Measurements from ENCODE around the gene CPED1. TPM values are rescaled to one million over a fixed set of nuclear protein-coding genes. Genes with fewer than 3 reads are reported as not detected.

Gene CPED1
- total RNA-seq, 4 donors from 2014 or later: 1.9 to 4.4 (median 3.7) TPM

DNA sequence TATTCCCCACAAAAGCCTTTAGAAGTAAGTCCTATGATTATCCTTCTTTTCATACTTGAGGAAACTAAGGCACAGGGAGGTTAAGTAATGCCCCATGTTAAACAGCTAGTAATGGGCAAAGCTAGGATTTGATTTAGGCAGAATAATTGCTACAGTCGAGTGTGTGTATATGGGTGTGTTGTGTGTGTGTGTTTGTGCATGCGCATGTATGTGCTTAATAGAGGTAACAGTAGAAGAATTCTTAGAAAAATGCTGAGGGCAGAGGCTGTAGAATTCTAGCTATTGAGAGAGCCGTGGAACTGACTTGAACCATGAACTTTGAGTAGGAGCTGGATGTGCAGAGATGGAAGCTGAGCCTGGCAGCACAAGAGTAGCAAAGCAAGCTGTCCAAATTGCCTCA lies 208.9 kb downstream of the CPED1 start:
- no peak overlapping the region for H3K4me3 ChIP-seq (ENCODE audit: low read depth, poor library complexity, severe bottlenecking)
- intact Hi-C loops (cut with DNase I; ENCODE audit: low total_unique reads): no loop called here
- no peak for DNase-seq (ENCODE audit: low spot score in 2 of 2)
- no peak for TF ChIP-seq CTCF (IDR thresholded peaks at IDR 0.05)
- no peak for TF ChIP-seq POLR2A (IDR thresholded peaks at IDR 0.05)
- WGBS, 2 donors: 94 to 96% methylated on average over 3 of the region's 3 CpGs

GRCh38 chr7:121198502-121198901 lies 210.0 kb downstream of the CPED1 start:
- intact Hi-C loops (cut with DNase I; ENCODE audit: low total_unique reads): no loop called here
- H3K4me3 ChIP-seq (ENCODE audit: low read depth, poor library complexity, severe bottlenecking): no peak overlapping the region
- no peak for TF ChIP-seq POLR2A (IDR thresholded peaks at IDR 0.05)
- DNase-seq (ENCODE audit: low spot score in 2 of 2): no peak
- 43 to 57% methylated on average over 6 of the region's 6 CpGs for WGBS, 2 donors

- TF ChIP-seq POLR2A (IDR thresholded peaks at IDR 0.05): no peak
- no peak for TF ChIP-seq CTCF (IDR thresholded peaks at IDR 0.05)
- no peak for DNase-seq (ENCODE audit: low spot score in 2 of 2)
- WGBS, 2 donors: 92 to 100% methylated on average over 2 of the region's 2 CpGs
- no peak overlapping the region for H3K4me3 ChIP-seq (ENCODE audit: low read depth, poor library complexity, severe bottlenecking)
- intact Hi-C loops (cut with DNase I; ENCODE audit: low total_unique reads): no loop called here
Observed at GRCh38 chr7:121202125-121202524, 213.6 kb downstream of the CPED1 start.

GRCh38 chr7:121202834-121203233 lies 214.3 kb downstream of the CPED1 start:
- no peak for TF ChIP-seq POLR2A (IDR thresholded peaks at IDR 0.05)
- TF ChIP-seq CTCF (IDR thresholded peaks at IDR 0.05): no peak
- no peak for DNase-seq (ENCODE audit: low spot score in 2 of 2)
- H3K4me3 ChIP-seq (ENCODE audit: low read depth, poor library complexity, severe bottlenecking): no peak overlapping the region
- 89 to 92% methylated on average over 2 of the region's 2 CpGs for WGBS, 2 donors
- intact Hi-C loops (cut with DNase I; ENCODE audit: low total_unique reads): no loop called here

- DNase-seq (ENCODE audit: low spot score in 2 of 2): no peak
- intact Hi-C loops (cut with DNase I; ENCODE audit: low total_unique reads): no loop called here
- WGBS, 2 donors: 28 to 29% methylated on average over 1 of the region's 1 CpG
- no peak overlapping the region for H3K4me3 ChIP-seq (ENCODE audit: low read depth, poor library complexity, severe bottlenecking)
- no peak for TF ChIP-seq POLR2A (IDR thresholded peaks at IDR 0.05)
Observed at GRCh38 chr7:121204537-121204936, 216.0 kb downstream of the CPED1 start.

- no peak overlapping the region for H3K4me3 ChIP-seq (ENCODE audit: low read depth, poor library complexity, severe bottlenecking)
- intact Hi-C loops (cut with DNase I; ENCODE audit: low total_unique reads): no loop called here
- no peak for DNase-seq (ENCODE audit: low spot score in 2 of 2)
- TF ChIP-seq POLR2A (IDR thresholded peaks at IDR 0.05) (no peak), CTCF (IDR thresholded peaks at IDR 0.05) (no peak)
Observed at GRCh38 chr7:121205777-121206176, 217.3 kb downstream of the CPED1 start.

GRCh38 chr7:121211253-121211652 lies 222.7 kb downstream of the CPED1 start:
- intact Hi-C loops (cut with DNase I; ENCODE audit: low total_unique reads): no loop called here

More at GRCh38 chr7:121211253-121211652, 222.7 kb downstream of the CPED1 start:
- H3K4me3 ChIP-seq (ENCODE audit: low read depth, poor library complexity, severe bottlenecking): no peak overlapping the region
- DNase-seq (ENCODE audit: low spot score in 2 of 2): no peak
- TF ChIP-seq CTCF (IDR thresholded peaks at IDR 0.05) (no peak), POLR2A (IDR thresholded peaks at IDR 0.05) (no peak)
- 61 to 67% methylated on average over 3 of the region's 3 CpGs for WGBS, 2 donors
